Measurements from ENCODE around the gene TSFM.

TSFM gene

GRCh38 chr12:57782608-57783465 lies at the start of gene TSFM:
Gene TSFM (plus strand): TSS chr12:57782787. CDS start chr12:57782802, 15 bp downstream.
- peak; percentile 55 for DNase-seq (ENCODE audit: low read depth)

GRCh38 chr12:57733928-57734327 lies 48.7 kb upstream of the TSFM start:
- no peak for DNase-seq (ENCODE audit: low read depth)

GRCh38 chr12:57734591-57734990 lies 48.0 kb upstream of the TSFM start:
- no peak for DNase-seq (ENCODE audit: low read depth)

GRCh38 chr12:57735198-57735855 lies 47.3 kb upstream of the TSFM start:
- DNase-seq (ENCODE audit: low read depth): no peak

- DNase-seq (ENCODE audit: low read depth): no peak
Measured at GRCh38 chr12:57735952-57736740, 46.4 kb upstream of the TSFM start.

GRCh38 chr12:57736741-57737466 lies 45.7 kb upstream of the TSFM start:
- no peak for DNase-seq (ENCODE audit: low read depth)

GRCh38 chr12:57737467-57738460 lies 44.8 kb upstream of the TSFM start:
- DNase-seq (ENCODE audit: low read depth): no peak

- DNase-seq (ENCODE audit: low read depth): no peak
Measured at GRCh38 chr12:57738661-57739237, 43.8 kb upstream of the TSFM start, which contains the start of gene AGAP2. Gene AGAP2 (minus strand): TSS chr12:57738742. CDS start chr12:57738246, 496 bp downstream.

GRCh38 chr12:57739387-57739786 lies 43.2 kb upstream of the TSFM start:
- DNase-seq (ENCODE audit: low read depth): no peak

GRCh38 chr12:57739914-57740538 lies 42.6 kb upstream of the TSFM start:
- no peak for DNase-seq (ENCODE audit: low read depth)

- no peak for DNase-seq (ENCODE audit: low read depth)
Measured at GRCh38 chr12:57740656-57741412, 41.8 kb upstream of the TSFM start.

GRCh38 chr12:57741413-57741789 lies 41.2 kb upstream of the TSFM start:
- DNase-seq (ENCODE audit: low read depth): no peak

GRCh38 chr12:57741844-57742738 lies 40.5 kb upstream of the TSFM start:
- DNase-seq (ENCODE audit: low read depth): no peak

- DNase-seq (ENCODE audit: low read depth): no peak
Measured at GRCh38 chr12:57743769-57744168, 38.8 kb upstream of the TSFM start.

- DNase-seq (ENCODE audit: low read depth): no peak
Measured at GRCh38 chr12:57744194-57744776, 38.3 kb upstream of the TSFM start.

- peak; percentile 92 for DNase-seq (ENCODE audit: low read depth)
Measured at GRCh38 chr12:57744777-57745484, 37.7 kb upstream of the TSFM start, which contains the start of gene TSPAN31. Gene TSPAN31 (plus strand): TSS chr12:57745039. CDS start chr12:57745155, 116 bp downstream.

GRCh38 chr12:57745485-57745881 lies 37.1 kb upstream of the TSFM start:
- DNase-seq (ENCODE audit: low read depth): no peak
